ENCODE results near the gene ATP10B. TPM values are rescaled to one million over a fixed set of nuclear protein-coding genes. Genes with fewer than 3 reads are reported as not detected.

Gene ATP10B
- total and polyA plus RNA-seq, 2 of the 8 experiments (the other 6 are each of a cell fraction or from before 2014, with no cell fraction given) = 0.06 to 0.11 TPM

DNA sequence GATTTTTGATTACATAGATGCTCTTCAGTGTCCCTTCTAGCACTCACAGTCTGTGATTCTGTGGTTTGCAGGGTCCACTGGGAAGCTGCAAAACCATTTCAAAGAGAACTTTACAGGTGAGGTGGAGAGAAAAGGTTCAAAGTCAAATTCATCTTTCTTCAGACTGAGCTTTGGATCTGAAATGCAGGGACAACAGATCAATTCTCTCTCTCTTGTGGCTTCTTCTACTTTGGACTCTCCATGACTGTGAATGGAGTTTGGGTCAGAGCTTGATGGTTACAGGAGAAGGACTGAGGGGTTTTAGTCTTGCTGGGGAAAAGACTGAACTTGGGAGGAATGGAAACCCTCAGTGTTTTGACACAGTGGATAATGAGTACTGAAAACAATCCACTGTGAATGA is 338.5 kb downstream of the ATP10B start:
- no peak overlapping the region for H3K9ac ChIP-seq (replicated peaks in 1 of 4; ENCODE audit: extremely low read depth in 1 of 4, low read depth in 3 of 4, low read length in 3 of 4)
- no peaks in the 10 kb centered on the region for H3K79me1 ChIP-seq (ENCODE audit: low read depth, low read length)
- no peak for TF ChIP-seq ASH2L (IDR thresholded peaks at IDR 0.05; ENCODE audit: low read length)
- no peak for TF ChIP-seq BACH1 (IDR thresholded peaks at IDR 0.05; ENCODE audit: low read length)
- TF ChIP-seq, protein P1, sequence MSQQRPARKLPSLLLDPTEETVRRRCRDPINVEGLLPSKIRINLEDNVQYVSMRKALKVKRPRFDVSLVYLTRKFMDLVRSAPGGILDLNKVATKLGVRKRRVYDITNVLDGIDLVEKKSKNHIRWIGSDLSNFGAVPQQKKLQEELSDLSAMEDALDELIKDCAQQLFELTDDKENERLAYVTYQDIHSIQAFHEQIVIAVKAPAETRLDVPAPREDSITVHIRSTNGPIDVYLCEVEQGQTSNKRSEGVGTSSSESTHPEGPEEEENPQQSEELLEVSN (IDR thresholded peaks at IDR 0.05) = no peak
- TF ChIP-seq KDM1A (IDR thresholded peaks at IDR 0.05; ENCODE audit: borderline replicate concordance, low read length) = no peak
- no peak for TF ChIP-seq CHD2 (IDR thresholded peaks at IDR 0.05; ENCODE audit: low read length)
- no peak for TF ChIP-seq GTF2F1 (IDR thresholded peaks at IDR 0.05; ENCODE audit: borderline replicate concordance, low read depth, low read length)
- no peak for TF ChIP-seq EGR1 (IDR thresholded peaks at IDR 0.05; ENCODE audit: borderline replicate concordance, low read depth, low read length)
- H3K36me3 ChIP-seq (ENCODE audit: control insufficient read depth in 2 of 4, insufficient read depth in 4 of 4, low read length in 3 of 4) = no peaks in the 10 kb centered on the region
- no peak overlapping the region for H3K27ac ChIP-seq (ENCODE audit: low read depth, low read length)
- H3K79me2 ChIP-seq (ENCODE audit: control insufficient read depth in 1 of 2, insufficient read depth in 2 of 2, low read length in 2 of 2) = no peaks in the 10 kb centered on the region
- H2BK15ac ChIP-seq (ENCODE audit: low read length) = no peak overlapping the region
- H3K4me1 ChIP-seq (replicated peaks in 1 of 4; ENCODE audit: control insufficient read depth in 3 of 4, insufficient read depth in 4 of 4, low read length in 3 of 4) = no peaks in the 10 kb centered on the region
- no peak overlapping the region for H4K8ac ChIP-seq (ENCODE audit: extremely low read depth, insufficient read depth, low read length)
- H3K9me3 ChIP-seq (ENCODE audit: insufficient read depth in 2 of 2, low read depth in 1 of 2, low read length in 1 of 2) = no peaks in the 10 kb centered on the region
- no peak overlapping the region for H3K14ac ChIP-seq (ENCODE audit: insufficient read length)
- POLR2A ChIA-PET (ENCODE audit: partially characterized antibody) = no interaction called here
- H3K23ac ChIP-seq (ENCODE audit: insufficient read length) = no peak overlapping the region
- no peaks in the 10 kb centered on the region for H4K20me1 ChIP-seq (replicated peaks in 1 of 2; ENCODE audit: control insufficient read depth in 1 of 2, insufficient read depth in 2 of 2, low read length in 2 of 2)
- H2BK120ac ChIP-seq (replicated peaks; ENCODE audit: low read depth, low read length) = no peak overlapping the region
- H4K91ac ChIP-seq (replicated peaks; ENCODE audit: insufficient read length, low read length) = no peak overlapping the region
- H2BK20ac ChIP-seq (ENCODE audit: low read length) = no peak overlapping the region
- H2AK5ac ChIP-seq (ENCODE audit: low read depth, low read length) = no peak overlapping the region
- H2AFZ ChIP-seq (ENCODE audit: low read length) = no peak overlapping the region
- CTCF ChIA-PET (ENCODE audit: partially characterized antibody) = interaction anchor here (1.6 kb wide), 1 partner anchor 75 kb away, joined by 9 read pairs; no protein-coding TSS in a partner anchor
- H3K56ac ChIP-seq (replicated peaks; ENCODE audit: insufficient read length, low read depth, low read length) = no peak overlapping the region
- H2BK5ac ChIP-seq (ENCODE audit: low read depth, low read length) = no peak overlapping the region
- H3K4me2 ChIP-seq (ENCODE audit: insufficient read depth in 1 of 2, low read depth in 2 of 2, low read length in 2 of 2) = no peak overlapping the region
- H3K4me3 ChIP-seq (ENCODE audit: extremely low read depth in 1 of 4, insufficient read depth in 2 of 4, low read depth in 3 of 4, low read length in 4 of 4) = no peak overlapping the region
- H3K27me3 ChIP-seq (replicated peaks in 1 of 4; ENCODE audit: control insufficient read depth in 3 of 4, extremely low read depth in 1 of 4, insufficient read depth in 3 of 4, low read length in 3 of 4) = no peaks in the 10 kb centered on the region
- H3K23me2 ChIP-seq (ENCODE audit: low read depth, low read length) = no peaks in the 10 kb centered on the region
- no peak overlapping the region for H2BK12ac ChIP-seq (ENCODE audit: low read depth, low read length)
- no peak overlapping the region for H3K18ac ChIP-seq (ENCODE audit: extremely low read depth, low read length)
- DNase-seq (ENCODE audit: low read depth in 1 of 2, low spot score in 2 of 2) (no peak), FAIRE-seq (no peak)
- H4K5ac ChIP-seq (ENCODE audit: insufficient read length, low read depth, low read length) = no peak overlapping the region
- no peak overlapping the region for H3K4ac ChIP-seq (replicated peaks; ENCODE audit: insufficient read length, low read depth, low read length)

All from H1 (cell line).